GM06990 (cell line): ENCODE measurements around the gene CBFA2T3.

ENCODE experiments used
- DNase-seq: peaks from one replicate; pipeline ENCODE4 v3.0.0-alpha.2; 2011; ENCODE audit not compliant: insufficient read length; ENCODE audit errors: extremely low read depth
- H3K27me3 ChIP-seq: replicated peaks from 2 replicates; pipeline ENCODE4 v1.6.0; 2011; ENCODE audit warnings: low read length; ENCODE audit not compliant: control insufficient read depth, insufficient read depth
- H3K36me3 ChIP-seq: 2 replicates; pipeline ENCODE4 v1.5.1; 2011; ENCODE audit warnings: low read length; ENCODE audit not compliant: control insufficient read depth, insufficient read depth
- H3K4me3 ChIP-seq: replicated peaks from 2 replicates; pipeline ENCODE4 v1.5.1; 2011; ENCODE audit warnings: low read depth, mild to moderate bottlenecking, control low read depth, low read length
- CTCF ChIP-seq: IDR thresholded peaks from 2 replicates; pipeline ENCODE4 v1.5.1; 2011; ENCODE audit warnings: low read length, control low read depth, mild to moderate bottlenecking, inconsistent platforms; ENCODE audit not compliant: insufficient read depth, poor library complexity, severe bottlenecking

The CBFA2T3 gene

DNA sequence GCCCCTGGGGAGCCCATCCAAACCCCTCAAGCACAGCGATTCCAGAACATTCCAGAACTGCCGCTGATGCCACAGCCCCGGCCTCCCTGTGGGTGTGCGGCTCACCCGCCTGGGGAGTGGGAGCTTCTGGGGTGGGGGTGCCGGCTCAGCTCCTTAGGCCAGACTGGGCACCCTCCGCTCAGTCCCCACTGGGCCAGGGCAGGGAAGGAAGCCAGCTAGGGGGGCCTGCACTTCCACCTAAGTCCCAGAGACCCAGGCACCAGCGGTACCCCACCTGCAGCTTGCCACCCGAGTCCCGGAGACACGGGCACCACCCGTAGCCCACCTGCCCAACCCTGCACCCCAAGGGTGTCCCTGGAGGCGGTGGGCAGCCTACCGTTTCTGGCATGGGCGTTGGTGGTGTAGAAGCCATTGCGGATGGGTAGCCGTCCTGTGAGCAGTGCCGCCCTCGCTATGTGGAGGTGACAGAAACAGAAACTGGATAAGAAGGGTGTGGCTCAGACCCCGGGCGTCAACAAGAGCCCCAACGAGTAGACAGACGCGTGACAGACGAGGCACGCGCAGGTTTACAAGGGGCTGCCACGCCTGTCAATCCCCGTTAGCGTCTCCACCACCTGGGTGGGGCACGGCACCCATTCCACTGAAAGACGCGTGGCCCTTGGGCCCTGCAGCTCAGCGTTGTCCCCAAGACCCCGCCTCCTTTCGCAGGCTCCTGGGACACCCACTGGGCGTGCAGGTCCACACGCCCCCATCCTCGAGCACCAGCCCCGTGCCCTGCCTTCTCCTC lies 135.3 kb downstream of the CBFA2T3 start:
- DNase-seq: no peak
- TF ChIP-seq CTCF: no peak
- peaks cover 8% of the 10 kb centered on the region for H3K36me3 ChIP-seq
- no peaks in the 10 kb centered on the region for H3K27me3 ChIP-seq
- H3K4me3 ChIP-seq: no peak overlapping the region

DNA sequence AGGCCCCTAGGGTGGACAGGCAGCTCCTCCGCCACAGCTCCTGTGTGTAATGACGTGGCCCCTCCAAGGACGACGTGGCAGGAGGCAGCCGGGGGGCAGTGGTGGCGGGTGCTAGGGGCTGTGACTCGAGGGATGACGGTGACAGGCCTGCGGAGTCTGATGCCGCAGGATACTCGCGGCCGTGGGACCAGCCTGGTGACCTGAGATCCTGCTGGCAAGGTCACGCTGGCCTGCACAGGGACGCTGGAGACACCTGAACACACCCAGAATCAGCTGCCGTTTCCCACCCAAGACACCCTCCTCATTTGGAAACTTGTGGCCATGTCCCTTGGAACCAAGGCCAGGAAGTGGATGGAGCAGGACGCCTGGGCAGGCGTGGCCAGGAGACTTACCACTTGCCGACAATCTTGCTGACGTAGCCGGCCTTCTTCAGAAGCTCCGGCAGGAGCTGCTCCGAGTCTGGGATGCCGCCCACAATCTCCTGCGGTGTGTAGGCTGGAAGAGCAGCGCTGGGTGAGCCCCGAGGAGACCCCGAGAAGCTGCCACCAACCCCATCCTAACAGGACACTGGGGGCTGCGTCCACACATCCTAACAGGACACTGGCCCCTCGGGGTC lies 136.3 kb downstream of the CBFA2T3 start:
- Histone ChIP-seq H3K36me3 (peaks cover 8% of the 10 kb centered on the region), H3K4me3 (no peak overlapping the region), H3K27me3 (no peaks in the 10 kb centered on the region)
- DNase-seq: no peak
- no peak for TF ChIP-seq CTCF

DNA sequence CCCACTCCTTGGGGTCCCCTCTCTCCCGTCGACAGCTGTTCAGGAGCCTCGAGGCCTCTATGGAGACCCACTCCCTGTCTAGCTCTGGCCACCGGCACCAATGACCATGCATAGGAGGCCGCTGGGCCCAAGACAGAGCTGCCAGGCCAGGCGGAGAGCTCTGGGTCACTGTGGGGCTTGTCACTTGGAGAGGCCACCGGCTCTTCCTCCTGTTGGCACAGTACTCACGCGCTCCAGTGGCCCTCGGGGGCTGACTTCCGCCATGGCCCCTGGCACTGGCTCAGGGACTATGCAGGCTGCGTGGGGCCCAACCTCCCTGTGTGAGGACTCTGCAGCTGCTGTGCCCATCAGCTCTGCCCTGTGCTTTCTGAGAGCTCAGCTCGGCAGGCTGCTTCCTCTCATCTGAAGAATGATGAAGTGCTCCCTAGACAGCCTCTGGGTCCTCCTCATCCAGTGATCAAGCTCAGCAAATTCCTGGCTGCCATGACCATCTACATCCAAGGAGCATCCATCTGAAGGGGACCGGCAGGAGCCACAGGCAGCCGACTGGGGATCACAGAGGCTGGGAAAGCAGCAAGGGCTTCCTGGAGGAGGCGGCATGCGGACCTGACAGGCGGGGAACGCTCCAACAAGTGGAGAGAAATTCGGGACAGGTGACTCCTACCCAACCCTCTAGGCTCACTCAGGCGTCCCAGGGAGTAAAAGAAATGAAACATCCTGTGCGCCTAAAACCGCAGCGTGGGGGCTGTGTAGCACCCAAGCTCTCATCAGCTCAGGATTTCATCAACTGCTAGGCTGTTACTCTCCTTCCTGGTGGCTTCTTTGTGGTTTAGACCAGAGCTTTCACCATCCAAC lies 137.0 kb downstream of the CBFA2T3 start:
- Histone ChIP-seq H3K27me3 (no peaks in the 10 kb centered on the region), H3K36me3 (peaks cover 8% of the 10 kb centered on the region), H3K4me3 (no peak overlapping the region)
- no peak for DNase-seq
- no peak for TF ChIP-seq CTCF

GRCh38 chr16:88839026-88839529 lies 137.9 kb downstream of the CBFA2T3 start:
- no peaks in the 10 kb centered on the region for H3K27me3 ChIP-seq
- TF ChIP-seq CTCF: no peak
- DNase-seq: no peak
- no peak overlapping the region for H3K4me3 ChIP-seq
- H3K36me3 ChIP-seq: peaks cover 8% of the 10 kb centered on the region

DNA sequence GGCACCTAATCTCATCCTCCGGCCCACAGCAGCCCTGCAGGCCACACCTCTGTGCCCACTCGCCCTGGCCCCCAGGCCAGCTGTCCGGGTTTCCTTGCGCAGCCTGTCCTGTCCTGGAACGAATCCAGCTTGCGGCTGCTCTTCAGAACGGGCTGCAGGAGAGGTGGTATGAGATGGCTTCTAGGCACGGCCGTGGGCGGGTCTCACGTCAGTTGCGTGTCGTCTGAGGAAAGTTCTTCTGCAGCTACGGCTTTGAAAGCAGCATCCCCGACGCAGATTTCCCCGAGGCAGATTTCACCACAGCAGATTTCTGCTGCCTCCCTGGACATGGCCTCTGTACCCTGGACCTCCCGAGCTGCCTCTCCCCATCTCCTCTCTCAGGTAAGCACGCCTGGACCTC lies 138.4 kb downstream of the CBFA2T3 start:
- no peak for DNase-seq
- peaks cover 8% of the 10 kb centered on the region for H3K36me3 ChIP-seq
- H3K27me3 ChIP-seq: no peaks in the 10 kb centered on the region
- no peak overlapping the region for H3K4me3 ChIP-seq
- TF ChIP-seq CTCF: no peak
